ENCODE data around the gene CEL.
"Not testable (repeated sequence)": the region's sequence is repeated elsewhere in the genome, so short reads cannot be mapped to it uniquely, and the experiment has no call there.

Gene CEL

GRCh38 chr9:133065070-133065388, 3.2 kb downstream of the CEL start:
- no peak for DNase-seq

DNA sequence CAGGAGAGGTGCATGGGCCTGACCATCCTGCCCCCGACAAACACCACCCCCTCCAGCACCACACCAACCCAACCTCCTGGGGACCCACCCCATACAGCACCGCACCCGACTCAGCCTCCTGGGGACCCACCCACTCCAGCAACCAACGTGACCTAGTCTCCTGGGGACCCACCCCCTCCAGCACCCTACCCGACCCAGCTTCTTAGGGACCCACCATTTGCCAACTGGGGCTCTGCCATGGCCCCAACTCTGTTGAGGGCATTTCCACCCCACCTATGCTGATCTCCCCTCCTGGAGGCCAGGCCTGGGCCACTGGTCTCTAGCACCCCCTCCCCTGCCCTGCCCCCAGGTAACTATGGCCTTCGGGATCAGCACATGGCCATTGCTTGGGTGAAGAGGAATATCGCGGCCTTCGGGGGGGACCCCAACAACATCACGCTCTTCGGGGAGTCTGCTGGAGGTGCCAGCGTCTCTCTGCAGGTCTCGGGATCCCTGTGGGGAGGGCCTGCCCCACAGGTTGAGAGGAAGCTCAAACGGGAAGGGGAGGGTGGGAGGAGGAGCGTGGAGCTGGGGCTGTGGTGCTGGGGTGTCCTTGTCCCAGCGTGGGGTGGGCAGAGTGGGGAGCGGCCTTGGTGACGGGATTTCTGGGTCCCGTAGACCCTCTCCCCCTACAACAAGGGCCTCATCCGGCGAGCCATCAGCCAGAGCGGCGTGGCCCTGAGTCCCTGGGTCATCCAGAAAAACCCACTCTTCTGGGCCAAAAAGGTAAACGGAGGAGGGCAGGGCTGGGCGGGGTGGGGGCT, 4.6 kb downstream of the CEL start:
- no peak for DNase-seq

DNA sequence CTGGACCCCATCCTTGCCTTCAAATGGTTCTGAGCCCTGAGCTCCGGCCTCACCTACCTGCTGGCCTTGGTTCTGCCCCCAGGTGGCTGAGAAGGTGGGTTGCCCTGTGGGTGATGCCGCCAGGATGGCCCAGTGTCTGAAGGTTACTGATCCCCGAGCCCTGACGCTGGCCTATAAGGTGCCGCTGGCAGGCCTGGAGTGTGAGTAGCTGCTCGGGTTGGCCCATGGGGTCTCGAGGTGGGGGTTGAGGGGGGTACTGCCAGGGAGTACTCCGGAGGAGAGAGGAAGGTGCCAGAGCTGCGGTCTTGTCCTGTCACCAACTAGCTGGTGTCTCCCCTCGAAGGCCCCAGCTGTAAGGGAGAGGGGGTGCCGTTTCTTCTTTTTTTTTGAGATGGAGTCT, 5.2 kb downstream of the CEL start:
- DNase-seq: no peak

- DNase-seq: no peak
Measured at GRCh38 chr9:133067813-133068212, 6.0 kb downstream of the CEL start.

GRCh38 chr9:133068431-133068830, 6.7 kb downstream of the CEL start:
- not testable (repeated sequence) for DNase-seq

DNA sequence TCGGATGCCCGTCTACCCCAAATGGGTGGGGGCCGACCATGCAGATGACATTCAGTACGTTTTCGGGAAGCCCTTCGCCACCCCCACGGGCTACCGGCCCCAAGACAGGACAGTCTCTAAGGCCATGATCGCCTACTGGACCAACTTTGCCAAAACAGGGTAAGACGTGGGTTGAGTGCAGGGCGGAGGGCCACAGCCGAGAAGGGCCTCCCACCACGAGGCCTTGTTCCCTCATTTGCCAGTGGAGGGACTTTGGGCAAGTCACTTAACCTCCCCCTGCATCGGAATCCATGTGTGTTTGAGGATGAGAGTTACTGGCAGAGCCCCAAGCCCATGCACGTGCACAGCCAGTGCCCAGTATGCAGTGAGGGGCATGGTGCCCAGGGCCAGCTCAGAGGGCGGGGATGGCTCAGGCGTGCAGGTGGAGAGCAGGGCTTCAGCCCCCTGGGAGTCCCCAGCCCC, 8.8 kb downstream of the CEL start:
- not testable (repeated sequence) for DNase-seq

- not testable (repeated sequence) for DNase-seq
Measured at GRCh38 chr9:133070985-133071384, 9.2 kb downstream of the CEL start.

DNA sequence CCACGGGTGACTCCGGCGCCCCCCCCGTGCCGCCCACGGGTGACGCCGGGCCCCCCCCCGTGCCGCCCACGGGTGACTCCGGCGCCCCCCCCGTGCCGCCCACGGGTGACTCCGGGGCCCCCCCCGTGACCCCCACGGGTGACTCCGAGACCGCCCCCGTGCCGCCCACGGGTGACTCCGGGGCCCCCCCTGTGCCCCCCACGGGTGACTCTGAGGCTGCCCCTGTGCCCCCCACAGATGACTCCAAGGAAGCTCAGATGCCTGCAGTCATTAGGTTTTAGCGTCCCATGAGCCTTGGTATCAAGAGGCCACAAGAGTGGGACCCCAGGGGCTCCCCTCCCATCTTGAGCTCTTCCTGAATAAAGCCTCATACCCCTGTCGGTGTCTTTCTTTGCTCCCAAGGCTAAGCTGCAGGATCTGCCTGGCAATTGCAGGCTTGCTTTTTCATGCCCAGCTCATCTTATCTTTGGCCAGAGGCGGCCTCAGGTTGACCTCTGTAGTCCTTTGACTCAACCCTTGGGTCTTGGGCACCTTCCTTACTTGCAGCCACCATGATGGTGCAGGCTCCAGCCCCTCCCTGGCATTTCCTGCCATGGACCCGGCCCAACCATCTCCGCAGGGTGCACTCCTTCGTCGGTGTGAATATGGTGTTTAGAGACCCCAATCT, 9.8 kb downstream of the CEL start:
- no peak for DNase-seq

DNA sequence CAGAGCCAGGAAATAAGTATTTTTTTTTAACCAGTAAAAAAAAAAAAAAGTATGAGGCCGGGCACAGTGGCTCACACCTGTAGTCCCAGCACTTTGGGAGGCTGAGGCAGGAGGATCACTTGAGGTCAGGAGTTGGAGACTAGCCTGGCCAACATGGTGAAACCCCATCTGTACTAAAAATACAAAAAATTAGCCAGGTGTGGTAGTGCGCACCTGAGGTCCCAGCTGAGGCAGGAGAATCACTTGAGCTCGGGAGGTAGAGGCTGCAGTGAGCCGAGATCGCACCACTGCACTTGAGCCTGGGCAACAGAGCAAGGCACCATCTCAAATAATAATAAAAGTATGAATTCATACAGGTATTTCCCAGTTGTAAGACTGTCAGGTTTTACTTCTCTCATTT, 10.4 kb downstream of the CEL start:
- DNase-seq: not testable (repeated sequence)

GRCh38 chr9:133073086-133074014, 11.6 kb downstream of the CEL start:
- no peak for DNase-seq

- no peak for DNase-seq
Measured at GRCh38 chr9:133074111-133074651, 12.4 kb downstream of the CEL start.

DNA sequence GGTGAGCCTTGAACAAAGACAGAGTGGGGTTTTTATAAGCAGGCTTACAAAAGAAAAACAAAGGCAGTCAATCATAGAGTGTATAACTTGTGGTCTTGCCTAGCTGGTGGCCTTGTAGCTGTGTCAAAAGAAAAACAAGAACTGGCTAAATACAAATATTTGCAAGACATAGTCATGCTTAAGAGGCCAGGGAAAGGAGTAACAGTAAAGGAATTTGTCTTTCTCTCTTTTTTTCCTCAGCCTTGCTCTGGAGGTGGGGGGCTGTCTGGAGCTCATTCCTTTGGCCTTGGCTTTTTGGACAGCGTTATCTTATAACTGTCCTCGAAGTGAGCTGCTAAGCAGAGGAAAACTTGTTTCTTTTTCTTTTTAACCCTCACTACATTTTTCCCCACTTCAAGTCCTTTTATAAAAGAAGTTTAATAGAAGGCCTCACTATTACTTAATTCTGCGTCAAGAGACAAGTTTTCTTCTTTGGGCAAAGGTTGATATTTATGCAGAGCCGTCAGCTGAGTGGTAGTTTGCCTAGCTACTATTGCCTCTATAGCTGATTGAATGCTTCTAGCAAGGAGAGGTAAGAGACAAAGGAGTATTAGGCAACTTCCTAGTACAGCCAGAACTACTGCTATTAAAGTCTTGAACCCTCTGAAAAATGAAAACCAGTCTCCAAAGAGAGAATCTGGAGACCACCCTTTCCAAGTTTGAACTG, 14.3 kb downstream of the CEL start:
- no peak for DNase-seq

DNA sequence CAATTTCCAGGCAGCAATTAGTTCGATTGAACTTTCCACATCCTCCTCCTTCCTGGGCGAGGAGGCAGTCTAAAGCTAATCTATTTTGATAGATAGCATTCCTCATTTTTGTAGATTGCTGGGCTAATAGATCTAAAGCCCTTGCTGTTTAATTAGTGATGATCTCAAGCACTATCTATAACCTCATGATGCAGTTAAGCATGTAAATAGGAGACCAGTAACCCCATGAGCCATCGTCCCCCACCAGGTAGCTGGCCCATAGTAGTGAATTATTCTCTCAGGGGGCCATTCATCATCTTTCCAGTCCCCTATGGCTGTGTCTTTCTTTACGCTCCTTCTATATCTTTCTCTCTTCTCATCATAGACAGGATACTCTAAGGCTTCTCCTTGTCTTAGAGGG, 14.9 kb downstream of the CEL start:
- no peak for DNase-seq

- no peak for DNase-seq
Measured at GRCh38 chr9:133078486-133078885, 16.7 kb downstream of the CEL start.

- no peak for DNase-seq
Measured at GRCh38 chr9:133080161-133080560, 18.4 kb downstream of the CEL start.

DNA sequence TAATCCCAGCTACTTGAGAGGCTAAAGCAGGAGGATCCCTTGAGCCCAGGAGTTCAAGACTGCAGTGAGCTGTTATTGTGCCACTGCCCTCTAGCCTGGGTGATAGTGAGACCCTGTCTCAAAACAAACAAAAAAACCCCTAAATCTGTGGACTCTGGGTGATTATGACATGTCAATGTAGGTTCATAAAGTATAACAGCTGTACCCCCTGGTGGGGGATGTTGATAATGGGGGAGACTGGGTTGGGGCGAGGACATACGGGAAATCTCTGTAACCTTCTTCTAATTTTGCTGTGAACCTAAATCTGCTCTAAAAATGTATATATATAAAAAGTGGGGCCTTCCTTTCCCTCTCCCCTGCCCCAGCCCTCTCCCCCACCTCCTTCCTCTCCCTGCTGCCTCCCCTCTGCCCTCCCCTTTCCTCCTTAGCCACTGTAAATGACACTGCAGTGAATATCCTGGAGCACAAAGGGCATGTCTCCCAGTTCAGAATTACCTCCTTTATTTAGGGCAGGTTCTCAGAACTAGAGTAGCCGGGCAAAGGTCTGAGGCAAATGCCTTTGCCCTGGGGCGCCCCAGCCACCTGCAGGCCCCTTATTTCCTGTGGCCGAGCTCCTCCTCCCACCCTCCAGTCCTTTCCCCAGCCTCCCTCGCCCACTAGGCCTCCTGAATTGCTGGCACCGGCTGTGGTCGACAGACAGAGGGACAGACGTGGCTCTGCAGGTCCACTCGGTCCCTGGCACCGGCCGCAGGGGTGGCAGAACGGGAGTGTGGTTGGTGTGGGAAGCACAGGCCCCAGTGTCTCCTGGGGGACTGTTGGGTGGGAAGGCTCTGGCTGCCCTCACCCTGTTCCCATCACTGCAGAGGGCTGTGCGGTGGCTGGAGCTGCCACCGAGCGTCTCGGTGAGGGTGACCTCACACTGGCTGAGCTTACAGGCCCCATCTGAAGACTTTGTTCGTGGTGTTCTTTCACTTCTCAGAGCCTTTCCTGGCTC, 19.3 kb downstream of the CEL start:
- not testable (repeated sequence) for DNase-seq

GRCh38 chr9:133081957-133082644, 20.3 kb downstream of the CEL start:
- DNase-seq: not testable (repeated sequence)

GRCh38 chr9:133083688-133084087, 21.9 kb downstream of the CEL start:
- DNase-seq: not testable (repeated sequence)

DNA sequence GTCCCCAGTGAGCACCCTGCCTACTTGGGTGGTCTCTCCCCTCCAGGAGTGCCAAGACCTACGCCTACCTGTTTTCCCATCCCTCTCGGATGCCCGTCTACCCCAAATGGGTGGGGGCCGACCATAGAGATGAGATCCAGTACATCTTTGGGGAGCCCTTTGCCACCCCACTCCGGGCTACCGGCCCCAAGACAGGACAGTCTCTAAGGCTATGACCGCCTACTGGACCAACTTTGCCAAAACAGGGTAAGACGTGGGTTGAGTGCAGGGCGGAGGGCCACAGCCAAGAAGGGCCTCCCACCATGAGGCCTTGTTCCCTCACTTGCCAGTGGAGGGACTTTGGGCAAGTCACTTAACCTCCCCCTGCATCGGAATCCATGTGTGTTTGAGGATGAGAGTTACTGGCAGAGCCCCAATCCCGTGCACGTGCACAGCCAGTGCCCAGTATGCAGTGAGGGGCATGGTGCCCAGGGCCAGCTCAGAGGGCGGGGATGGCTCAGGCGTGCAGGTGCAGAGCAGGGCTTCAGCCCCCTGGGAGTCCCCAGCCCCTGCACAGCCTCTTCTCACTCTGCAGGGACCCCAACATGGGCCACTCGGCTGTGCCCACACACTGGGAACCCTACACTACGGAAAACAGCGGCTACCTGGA, 24.6 kb downstream of the CEL start:
- not testable (repeated sequence) for DNase-seq

DNA sequence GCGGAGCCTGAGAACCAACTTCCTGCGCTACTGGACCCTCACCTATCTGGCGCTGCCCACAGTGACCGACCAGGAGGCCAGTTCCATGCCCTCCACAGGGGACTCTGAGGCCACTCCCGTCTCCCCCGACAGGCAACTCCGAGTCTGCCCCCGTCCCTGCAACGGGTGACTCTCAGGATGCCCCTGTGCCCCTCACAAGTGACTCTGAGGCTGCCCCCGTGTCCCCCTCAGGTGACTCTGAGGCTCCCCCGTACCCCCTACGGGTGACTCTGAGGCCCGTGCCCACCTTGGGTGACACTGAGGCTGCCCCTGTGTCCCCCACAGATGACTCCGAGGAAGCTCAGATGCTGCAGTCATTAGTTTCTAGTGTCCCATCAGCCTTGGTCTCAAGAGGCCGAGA, 25.1 kb downstream of the CEL start:
- DNase-seq: no peak

Measured in activated CD4-positive, alpha-beta T cell treated with anti-CD3 and anti-CD28 coated beads for 1 hour (primary cell).